ENCODE data around the gene ABCA4.

Gene ABCA4

GRCh38 chr1:94104127-94104684 lies 16.7 kb downstream of the ABCA4 start:
- DNase-seq = no peak

DNA sequence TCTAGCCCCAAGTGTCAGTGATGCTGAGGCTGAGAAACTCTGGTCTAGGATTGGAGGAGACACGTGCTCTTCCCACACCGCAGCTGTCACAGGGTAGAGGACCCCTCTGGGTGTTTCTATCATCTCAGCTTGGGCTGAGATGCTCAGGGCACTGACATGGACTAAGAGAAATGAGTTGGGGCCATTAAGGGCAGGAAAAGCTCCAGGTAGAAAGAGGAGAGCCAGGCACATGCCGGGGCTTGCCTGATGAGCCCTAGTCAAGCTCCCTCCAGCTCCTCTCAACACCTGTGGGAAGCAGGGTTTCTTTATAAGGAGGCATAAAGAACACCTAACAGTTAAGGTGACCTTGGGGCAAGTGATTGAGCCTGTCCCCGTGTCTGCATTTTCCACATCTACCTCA lies 17.3 kb downstream of the ABCA4 start:
- DNase-seq = no peak

DNA sequence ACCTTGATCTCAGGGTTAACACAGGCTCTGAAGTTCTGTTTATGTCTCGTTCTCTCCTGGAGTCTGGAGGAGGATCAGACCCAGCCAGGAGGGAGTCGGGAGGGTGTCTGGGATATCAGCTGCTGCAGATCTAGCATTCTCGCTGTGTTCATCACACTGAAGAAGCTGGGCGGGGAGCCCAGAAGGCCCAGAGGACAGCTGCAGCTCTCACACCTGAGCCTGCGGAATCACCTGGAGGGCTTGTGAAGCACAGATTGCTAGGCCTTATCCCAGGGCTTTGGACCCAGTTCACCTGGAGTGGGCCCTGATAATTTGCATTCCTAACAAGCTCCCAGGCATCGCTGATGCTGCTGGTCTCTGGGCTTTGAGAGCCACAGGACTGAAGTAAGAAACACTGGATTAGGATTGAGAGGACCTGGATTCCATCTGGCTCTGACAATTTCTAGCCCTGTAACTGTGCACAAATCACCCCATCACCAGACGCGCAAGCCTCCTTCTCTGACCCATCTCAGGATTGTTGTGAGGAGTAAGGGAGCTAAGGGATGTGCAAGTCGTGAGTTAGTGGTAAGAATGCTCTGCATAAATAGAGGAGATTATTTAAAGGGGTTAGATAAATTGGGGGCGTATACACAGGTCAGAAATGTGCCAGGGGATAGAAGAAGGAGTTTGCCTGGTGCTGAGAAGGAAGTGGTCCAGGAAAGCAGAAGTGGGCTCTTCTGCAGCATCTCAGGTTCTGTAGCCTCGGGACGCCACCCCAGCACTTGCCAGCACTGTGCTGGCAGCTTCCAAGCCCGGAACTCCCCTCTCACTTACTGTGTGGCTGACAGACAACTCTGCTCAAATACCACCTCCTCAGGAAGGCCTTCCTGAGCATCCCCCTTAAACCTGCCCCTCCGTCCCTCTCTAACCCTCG lies 19.1 kb downstream of the ABCA4 start:
- DNase-seq = no peak

DNA sequence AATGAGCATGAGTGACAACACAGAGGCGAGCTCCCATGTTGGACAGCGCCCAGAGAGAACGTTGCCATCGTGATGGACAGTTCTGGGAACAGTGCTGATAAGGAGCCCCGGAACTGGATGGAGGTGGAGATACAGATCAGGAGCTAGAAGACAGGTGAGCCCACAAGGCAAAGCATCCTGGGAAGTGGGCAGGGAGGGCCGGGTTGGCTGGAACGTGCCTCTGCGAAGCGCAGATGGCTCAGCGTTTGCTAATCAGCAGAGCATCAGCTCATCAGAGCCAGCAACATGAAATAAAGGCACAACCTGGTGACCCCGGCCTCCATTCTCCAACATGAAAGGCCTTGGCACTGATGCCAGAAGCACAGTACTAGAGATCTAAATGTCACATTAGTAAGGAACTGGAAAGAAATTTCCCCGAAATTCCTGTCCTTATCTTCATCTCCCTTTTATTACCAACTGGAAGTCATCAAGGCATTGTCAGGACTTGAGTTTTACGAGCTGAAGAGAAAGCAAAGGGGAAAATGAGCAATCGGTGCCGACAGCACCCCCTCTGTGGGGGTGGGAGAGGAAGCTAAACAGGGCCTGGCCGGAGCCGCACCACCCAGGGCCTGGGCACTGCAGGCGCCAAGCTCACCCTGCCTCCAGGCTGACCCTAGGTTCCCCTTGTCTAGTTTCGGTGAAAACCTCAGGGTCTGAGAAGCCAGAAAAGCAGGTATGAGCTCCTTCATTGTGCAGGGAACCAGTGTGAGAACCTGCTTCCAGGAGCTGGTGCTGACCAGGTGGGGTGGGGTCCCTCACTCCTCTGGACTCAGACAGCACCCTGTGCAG lies 19.9 kb downstream of the ABCA4 start:
- no peak for DNase-seq

- no peak for DNase-seq
Measured at GRCh38 chr1:94100129-94100784, 20.7 kb downstream of the ABCA4 start.

DNA sequence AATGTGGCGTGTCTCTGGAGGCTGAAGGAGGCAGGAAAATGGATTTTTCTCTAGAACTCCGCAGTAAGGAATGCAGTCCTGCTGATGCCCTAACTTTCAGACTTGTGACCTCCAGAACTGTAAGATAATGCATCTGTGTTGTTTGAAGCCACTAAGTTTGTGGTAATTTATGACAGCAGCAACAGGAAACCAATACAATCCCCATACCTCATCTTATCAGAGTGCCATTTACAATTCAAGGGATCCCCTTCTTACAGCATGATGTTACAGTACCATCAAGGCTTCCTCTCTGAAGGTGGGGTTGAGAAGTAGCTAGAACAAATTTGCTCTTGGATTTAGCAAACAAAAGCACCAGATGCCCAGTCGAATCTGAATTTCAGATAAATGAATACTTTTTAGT lies 21.6 kb downstream of the ABCA4 start:
- no peak for DNase-seq

- no peak for DNase-seq
Measured at GRCh38 chr1:94098585-94099111, 22.3 kb downstream of the ABCA4 start.

DNA sequence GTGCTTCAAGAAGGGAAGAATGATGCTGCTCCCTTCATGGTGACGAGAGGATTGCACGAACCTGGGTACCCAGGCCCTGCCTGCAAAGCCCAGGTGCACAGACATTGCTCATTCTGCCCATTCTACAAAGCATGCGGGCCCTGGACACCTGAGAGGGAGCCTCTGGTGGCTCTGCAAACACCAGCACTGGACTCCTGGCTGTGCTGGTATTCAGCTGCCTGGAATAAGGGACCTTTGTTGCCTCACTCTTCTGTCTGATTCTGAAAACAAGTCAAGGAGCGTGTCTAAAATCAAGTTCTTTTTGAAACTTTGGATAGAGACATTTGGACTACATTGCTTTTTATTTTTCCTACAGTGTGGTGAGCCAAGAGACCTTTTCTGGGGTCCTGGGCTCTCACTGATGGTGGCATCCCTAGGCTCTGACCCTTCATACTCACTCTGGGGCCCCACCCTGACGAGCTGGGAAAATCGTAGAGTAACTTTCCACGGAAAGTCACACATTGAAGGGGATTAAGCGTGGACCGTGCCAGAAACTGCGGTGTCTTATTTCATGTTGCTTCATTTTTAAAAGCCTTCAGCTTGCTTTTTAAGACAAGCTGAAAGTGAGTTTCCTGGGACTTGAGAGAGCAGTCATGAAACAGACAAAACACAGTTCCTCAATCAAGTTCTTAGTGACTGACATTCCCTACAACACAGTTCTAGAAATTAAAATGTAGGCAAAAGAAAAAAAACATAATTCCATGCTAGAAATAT lies 24.0 kb downstream of the ABCA4 start:
- DNase-seq = no peak

DNA sequence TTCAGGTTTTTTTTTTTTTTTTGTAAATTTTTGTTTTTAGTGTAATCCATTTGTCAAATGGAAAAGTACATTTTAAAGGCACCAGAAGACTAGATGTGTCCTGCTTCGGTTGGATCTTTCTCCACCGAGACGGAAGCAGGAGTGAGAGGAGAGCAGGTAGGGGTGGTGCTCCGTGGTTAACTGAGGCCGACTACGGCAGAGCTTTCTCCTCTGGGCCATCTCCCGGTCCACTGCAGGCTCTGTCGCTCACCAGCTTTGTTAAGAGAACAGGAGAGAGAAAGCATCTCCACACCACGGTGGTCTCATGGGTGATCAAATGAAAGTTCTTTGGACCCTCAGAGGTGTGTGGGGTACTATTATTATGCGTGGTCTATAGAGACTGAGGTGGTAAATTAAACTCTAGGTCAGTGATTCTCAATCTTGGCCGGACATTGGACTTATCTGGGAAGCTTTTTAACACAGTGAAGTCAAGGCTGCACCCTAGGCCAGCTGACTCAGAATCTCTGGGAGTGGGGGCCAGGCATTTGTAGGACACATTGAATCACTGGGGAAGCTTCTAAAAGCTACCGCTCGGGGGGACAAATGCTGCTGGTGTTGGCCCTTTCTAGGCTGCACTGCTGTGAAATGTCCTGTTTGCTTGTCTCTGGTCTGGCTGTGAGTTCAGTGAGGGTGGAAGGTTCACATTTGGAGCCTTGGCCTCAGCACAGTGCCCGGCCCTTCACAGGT lies 25.0 kb downstream of the ABCA4 start:
- no peak for DNase-seq

DNA sequence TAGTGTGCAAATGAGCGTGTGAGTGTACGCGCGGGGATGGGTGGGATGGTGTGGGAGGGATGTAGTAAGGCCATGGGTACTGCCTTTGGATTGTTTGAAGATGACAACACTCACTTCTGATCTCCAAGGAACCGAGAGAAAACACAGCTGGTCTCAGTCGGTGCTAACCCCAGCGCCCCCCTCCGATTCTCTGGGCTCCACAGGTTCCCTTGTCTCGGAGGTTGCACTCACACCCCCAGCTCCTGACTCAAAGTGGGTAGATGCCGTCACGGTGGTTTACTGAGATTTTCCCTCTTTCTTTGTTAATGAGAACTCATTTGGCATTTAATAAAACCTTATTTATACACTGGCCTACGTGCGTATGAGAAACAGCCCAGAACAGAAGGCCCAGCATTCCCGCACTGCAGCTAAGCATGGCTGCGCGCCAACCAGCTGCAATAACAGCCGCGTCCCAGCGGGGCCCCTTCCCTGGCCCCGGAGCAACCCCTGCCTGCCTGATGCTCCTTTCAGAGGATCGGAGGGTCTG lies 25.8 kb downstream of the ABCA4 start:
- no peak for DNase-seq

DNA sequence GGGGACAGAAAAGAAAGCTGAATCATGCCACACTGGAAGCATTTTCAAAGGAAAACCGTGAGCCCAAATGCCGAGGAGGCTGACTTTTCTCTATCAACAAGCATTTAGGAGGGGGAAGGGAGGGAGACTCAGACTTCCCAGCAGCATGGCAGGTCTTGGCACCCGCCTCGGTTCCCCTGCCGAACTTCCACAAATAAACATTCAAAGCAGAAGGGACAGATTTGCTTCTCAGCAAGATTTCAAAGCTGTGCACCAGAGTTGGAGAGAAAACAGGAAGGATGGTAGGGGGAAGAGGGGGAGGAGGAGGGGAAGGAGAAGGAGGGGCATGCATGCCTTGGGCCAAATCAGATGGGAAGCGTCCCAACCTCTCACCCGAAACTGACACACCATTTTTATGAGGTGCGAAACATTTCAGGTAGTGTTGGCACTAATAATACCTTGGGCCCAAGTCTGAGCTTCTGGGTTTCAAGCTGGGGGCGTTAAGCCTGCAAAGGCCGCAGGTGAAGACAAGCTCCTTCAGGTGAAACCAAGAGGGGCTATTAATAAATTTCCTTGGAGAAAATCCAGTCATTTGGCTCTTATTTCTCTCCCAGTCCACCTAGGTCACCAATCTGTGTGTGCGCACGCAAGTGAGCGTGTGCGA lies 26.4 kb downstream of the ABCA4 start:
- no peak for DNase-seq

DNA sequence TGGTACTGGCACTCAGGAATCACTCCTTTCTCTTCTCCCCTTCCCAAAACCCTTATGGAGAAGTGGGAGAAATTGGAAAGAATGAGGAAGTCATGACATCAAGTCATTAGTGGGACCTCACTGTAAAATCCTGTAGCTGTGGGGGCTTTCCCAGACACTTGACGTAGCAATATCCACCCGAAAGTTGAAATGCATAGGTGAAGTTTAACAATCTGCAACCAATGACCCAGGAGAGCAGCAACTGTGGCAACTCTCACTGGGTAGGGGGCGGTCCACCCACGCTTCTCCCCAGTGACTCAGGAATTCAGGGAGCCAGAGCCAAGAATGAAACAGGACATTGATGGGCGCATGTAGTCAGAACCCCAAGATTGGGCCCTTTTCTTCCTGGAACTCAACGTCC lies 27.0 kb downstream of the ABCA4 start:
- no peak for DNase-seq

GRCh38 chr1:94093396-94093795 lies 27.6 kb downstream of the ABCA4 start:
- DNase-seq = no peak

DNA sequence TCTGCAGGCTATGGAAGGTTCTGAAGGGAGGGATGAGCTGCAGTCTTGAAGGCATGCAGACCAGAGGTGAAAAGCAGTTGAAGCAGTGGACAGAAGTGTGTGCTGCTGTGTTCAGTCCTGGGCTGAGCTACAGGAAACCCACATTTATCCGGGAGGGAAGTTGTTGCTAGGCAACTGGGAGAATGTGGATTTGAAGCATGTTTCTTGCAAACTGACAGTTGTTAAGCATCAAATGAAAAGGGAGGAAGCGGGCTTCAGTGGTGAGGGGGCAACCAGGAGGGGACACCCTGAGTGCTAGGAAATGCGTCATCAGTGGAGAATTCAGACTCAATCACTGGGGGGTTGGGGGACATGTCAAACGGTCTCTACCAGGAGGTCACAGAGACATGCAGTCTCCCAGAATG lies 28.7 kb downstream of the ABCA4 start:
- DNase-seq = no peak

DNA sequence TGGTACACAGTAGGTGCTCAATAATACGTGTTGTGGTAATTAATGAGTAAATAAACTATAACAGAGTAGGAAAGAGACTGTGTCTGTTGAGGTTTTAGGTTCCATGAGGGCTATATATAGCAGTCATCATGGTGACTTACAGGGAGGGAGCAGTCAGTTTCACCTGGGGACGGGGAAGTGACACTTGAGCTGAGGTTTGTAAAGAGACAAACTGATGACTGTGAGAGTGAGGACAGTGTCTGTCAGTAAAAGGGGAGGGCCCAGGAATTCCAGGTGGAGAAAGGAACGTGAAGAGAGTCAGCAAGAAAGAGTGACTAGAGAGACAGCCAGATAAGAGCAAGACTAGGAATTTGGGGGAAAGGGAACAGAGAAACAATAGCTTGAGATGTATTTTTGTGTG lies 30.2 kb downstream of the ABCA4 start:
- no peak for DNase-seq

DNA sequence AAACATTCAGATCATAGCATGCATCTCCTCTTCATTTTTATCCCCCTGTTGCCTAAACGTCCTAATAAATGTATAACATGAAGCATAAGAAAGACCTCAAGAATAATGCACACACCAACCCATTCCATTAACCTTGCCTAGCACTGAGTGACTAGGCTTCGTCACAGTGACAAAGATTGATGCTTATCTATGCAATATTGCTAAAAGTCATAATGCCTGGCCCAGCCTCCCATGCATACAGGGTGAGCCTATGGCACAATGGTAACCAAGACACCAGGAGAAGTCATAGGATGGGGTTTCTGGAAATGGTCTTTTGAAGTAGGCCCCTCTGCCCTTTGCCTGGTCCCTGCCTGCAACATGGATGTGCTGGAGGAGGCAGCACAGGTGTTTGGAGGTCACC lies 33.8 kb downstream of the ABCA4 start:
- no peak for DNase-seq

DNA sequence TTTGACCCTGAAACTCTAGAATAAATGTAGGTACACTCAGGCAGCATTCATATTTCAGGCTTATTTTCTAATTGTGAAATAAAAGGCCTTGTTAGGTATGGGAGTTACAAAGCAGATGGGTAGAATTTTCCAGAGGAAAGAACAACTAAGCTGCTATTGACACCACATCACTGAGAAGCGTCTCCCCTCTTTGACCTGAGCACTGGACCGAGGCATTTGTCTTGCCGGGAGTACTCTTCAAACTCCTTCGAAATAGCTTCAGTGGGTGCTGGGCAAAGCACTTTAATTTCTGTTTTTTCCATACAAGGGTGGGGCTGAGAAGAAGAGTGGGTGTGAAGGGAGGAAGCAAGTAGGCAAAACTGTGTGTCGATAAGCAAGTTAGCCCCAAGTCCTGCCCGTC lies 36.4 kb downstream of the ABCA4 start:
- no peak for DNase-seq

DNA sequence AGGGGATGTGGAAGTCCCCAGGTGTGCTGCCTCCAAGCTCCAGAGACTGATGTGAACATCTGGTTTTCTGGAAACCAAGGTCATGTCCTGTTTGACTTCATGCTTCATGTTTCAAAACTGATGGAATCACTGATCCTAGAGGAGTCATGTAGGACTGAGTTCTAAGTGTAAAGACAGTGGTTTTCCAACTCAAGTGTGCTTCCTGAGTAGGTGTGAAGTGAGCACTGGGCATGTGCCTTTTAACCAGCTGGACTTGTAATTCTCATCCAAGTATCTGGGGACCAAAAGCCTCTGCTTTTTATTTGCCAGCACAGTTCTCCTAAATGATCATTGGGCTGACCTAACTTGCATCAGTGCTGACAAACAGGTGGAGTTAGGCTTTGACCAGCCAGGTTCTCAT lies 36.9 kb downstream of the ABCA4 start:
- DNase-seq = no peak

GRCh38 chr1:94083681-94084080 lies 37.3 kb downstream of the ABCA4 start:
- no peak for DNase-seq

DNA sequence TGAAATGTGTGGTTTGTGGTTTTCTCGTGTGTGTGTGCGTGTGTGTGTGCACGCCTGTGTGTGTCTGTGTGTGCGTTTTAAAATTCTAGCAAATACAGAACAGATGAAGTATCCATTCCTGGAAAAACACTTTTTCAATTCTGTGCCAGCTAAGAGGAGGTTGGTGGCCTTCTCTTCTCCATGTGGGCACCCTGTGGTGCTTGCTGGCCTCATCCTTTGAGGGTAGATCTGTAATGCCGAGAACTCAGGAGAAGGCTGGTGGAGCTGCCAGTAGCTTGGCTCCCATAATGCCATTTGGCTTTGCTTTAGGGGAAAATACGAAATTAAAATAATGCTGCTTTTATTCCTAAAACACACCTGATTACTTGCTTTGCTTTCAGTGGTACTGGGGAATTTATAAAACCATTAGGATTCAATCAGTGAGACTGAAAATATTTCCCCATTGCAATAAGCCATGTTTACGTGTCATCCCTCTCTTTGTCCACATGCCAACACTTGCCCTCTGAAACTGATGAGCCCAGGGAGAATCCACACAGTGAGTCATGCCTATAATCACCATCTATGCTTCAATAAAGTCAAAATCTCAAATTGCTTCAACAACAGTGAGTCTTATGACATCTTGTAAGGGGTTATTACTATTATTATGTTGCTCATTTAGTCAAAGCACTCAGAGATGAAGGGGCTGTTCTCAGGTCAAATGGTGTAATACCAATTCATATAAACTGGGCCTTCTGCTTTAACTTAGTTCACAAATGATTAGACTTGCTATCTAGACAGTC lies 39.2 kb downstream of the ABCA4 start:
- DNase-seq = no peak
